OCI-M2 (cell line): ENCODE data around the gene ARHGAP6.
A peak's percentile ranks its signal among the peaks of the same experiment; 100 is the strongest.
"Not testable (repeated sequence)": the region's sequence is repeated elsewhere in the genome, so short reads cannot be mapped to it uniquely, and the experiment has no call there.

Source experiments
- DNase-seq: peaks from one replicate; lab custom pipeline; 2025; ENCODE audit not compliant: unreplicated experiment; lab: John Stamatoyannopoulos, UW

Gene ARHGAP6

GRCh38 chrX:11259437-11259836 lies 406.3 kb downstream of the ARHGAP6 start:
- no peak for DNase-seq

GRCh38 chrX:11257711-11258110 lies 408.0 kb downstream of the ARHGAP6 start:
- DNase-seq, result no peak

- no peak for DNase-seq
Measured at GRCh38 chrX:11257290-11257689, 408.4 kb downstream of the ARHGAP6 start.

GRCh38 chrX:11254417-11255109 lies 411.2 kb downstream of the ARHGAP6 start:
- peak; percentile 10 for DNase-seq

- no peak for DNase-seq
Measured at GRCh38 chrX:11244636-11245035, 421.1 kb downstream of the ARHGAP6 start.

GRCh38 chrX:11242704-11243103 lies 423.0 kb downstream of the ARHGAP6 start:
- DNase-seq, result no peak

- no peak for DNase-seq
Measured at GRCh38 chrX:11241720-11242119, 424.0 kb downstream of the ARHGAP6 start.

- DNase-seq, result no peak
Measured at GRCh38 chrX:11239230-11239629, 426.5 kb downstream of the ARHGAP6 start.

GRCh38 chrX:11235377-11235776 lies 430.3 kb downstream of the ARHGAP6 start:
- DNase-seq, result not testable (repeated sequence)

GRCh38 chrX:11215191-11215921 lies 450.4 kb downstream of the ARHGAP6 start:
- no peak for DNase-seq

- DNase-seq, result no peak
Measured at GRCh38 chrX:11214346-11215190, 451.2 kb downstream of the ARHGAP6 start.

- no peak for DNase-seq
Measured at GRCh38 chrX:11212741-11213140, 453.0 kb downstream of the ARHGAP6 start.

- no peak for DNase-seq
Measured at GRCh38 chrX:11210415-11210801, 455.3 kb downstream of the ARHGAP6 start.

GRCh38 chrX:11209798-11210414 lies 455.8 kb downstream of the ARHGAP6 start:
- no peak for DNase-seq

GRCh38 chrX:11206716-11207115 lies 459.0 kb downstream of the ARHGAP6 start:
- no peak for DNase-seq

GRCh38 chrX:11205796-11206195 lies 459.9 kb downstream of the ARHGAP6 start:
- no peak for DNase-seq

GRCh38 chrX:11197671-11198070 lies 468.0 kb downstream of the ARHGAP6 start:
- no peak for DNase-seq

- no peak for DNase-seq
Measured at GRCh38 chrX:11196476-11196875, 469.2 kb downstream of the ARHGAP6 start.

GRCh38 chrX:11193035-11193469 lies 472.7 kb downstream of the ARHGAP6 start:
- DNase-seq, result no peak

GRCh38 chrX:11190745-11191510 lies 474.8 kb downstream of the ARHGAP6 start:
- DNase-seq, result no peak
